GM12874 (cell line): Measurements from ENCODE around the gene HERC3.

Experiments
- CTCF ChIP-seq: IDR thresholded peaks from 2 replicates; pipeline ENCODE4 v1.5.1; 2011; ENCODE audit warnings: low read depth, mild to moderate bottlenecking, control low read depth, low read length, moderate library complexity; ENCODE audit not compliant: insufficient read depth

HERC3 gene

GRCh38 chr4:88706574-88706973 is 114.3 kb downstream of the HERC3 start:
- peak; percentile 14; the same call in 1 of the 2 replicates for TF ChIP-seq CTCF

GRCh38 chr4:88709989-88710388 is 117.7 kb downstream of the HERC3 start:
- no peak for TF ChIP-seq CTCF

- TF ChIP-seq CTCF: no peak
Measured at GRCh38 chr4:88713782-88714181, 121.5 kb downstream of the HERC3 start.

- no peak for TF ChIP-seq CTCF
Measured at GRCh38 chr4:88718098-88718497, 125.8 kb downstream of the HERC3 start.

GRCh38 chr4:88719381-88719780 is 127.1 kb downstream of the HERC3 start:
- TF ChIP-seq CTCF: no peak

GRCh38 chr4:88720451-88721428 is 128.5 kb downstream of the HERC3 start:
- TF ChIP-seq CTCF: no peak

GRCh38 chr4:88722276-88722780 is 130.0 kb downstream of the HERC3 start:
- TF ChIP-seq CTCF: no peak
